GM21529 (cell line): ENCODE data around the gene GRHL3.

ENCODE experiments used
- ATAC-seq: cut with Tn5 transposase; IDR thresholded peaks from one replicate; pipeline ENCODE4 v1.9.1; 2021; ENCODE audit not compliant: unreplicated experiment

GRHL3 gene

GRCh38 chr1:24340770-24341169 is 21.6 kb downstream of the GRHL3 start:
- no peak for ATAC-seq

DNA sequence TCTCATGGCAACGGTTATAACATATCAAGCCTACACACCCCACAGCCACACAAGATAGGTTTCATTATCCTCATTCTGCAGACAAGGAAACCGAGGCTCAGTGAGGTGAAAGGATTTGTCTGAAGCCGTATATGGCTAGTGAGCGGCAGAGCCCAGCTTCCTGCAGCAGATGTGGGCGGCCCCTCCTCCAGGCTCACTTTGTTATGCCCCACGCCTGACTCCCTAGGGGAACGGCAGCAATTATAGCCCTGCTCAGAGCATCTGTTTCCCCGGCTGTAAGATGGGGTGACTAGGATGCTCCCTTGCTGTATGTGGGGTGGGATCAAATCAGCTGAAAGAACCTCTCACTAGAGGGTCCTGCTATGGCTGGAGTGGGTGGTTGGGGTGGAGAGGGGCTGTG is 22.1 kb downstream of the GRHL3 start:
- no peak for ATAC-seq

- ATAC-seq, result no peak
Observed at GRCh38 chr1:24343412-24344089, 24.4 kb downstream of the GRHL3 start.

DNA sequence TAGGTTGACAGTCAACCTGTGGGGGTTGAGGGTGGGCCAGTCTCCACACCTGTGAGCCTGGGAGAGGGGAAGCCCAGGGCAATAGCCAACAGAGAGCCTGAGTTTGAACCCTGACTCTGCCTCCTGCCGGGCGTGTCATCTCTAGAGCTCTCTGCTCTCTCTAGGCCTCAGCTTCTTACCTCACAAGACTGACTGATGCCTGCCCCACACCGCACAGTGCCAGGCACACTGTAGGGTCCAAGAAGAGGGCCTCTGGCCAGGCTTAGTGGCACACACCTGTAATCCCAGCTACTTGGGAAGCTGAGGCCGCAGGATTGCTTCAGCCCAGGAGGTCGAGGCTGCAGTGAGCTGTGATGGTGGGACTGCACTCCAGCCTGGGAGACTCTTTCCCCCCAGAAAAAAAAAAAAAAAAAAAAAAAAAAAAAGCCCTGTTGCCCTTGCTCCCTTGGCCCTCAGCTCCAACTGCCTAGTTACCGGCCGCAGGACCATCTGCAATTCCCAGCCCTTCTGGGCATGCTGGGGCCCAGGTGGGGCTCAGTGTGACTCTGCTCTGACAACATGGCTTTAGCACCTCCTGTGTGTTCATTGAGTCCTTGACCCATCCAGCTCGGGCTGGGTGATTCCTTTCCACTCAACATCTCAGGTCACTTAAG is 25.1 kb downstream of the GRHL3 start:
- no peak for ATAC-seq

- no peak for ATAC-seq
Observed at GRCh38 chr1:24345334-24345733, 26.2 kb downstream of the GRHL3 start.

- ATAC-seq, result no peak
Observed at GRCh38 chr1:24347159-24347934, 28.2 kb downstream of the GRHL3 start.

GRCh38 chr1:24348196-24348595 is 29.0 kb downstream of the GRHL3 start:
- ATAC-seq, result no peak

DNA sequence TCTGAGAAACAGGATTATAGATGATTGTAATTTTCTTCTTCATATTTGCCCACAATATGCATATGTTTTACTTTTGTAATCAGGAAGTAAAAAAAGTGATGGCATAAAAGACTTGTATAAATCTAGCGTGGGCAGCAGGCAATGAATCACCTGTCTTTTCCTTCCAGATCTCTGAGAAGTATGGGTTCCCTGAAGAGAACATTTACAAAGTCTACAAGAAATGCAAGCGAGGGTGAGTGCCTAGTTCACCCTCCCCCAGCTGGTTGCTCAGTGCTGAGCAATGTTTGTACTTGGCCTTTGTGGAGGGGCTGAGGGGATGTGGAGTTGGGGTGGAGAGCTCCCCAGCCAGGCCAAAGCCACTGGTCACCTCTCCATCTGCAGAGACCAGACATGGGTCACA is 30.7 kb downstream of the GRHL3 start:
- no peak for ATAC-seq

GRCh38 chr1:24351247-24351646 is 32.1 kb downstream of the GRHL3 start:
- no peak for ATAC-seq

DNA sequence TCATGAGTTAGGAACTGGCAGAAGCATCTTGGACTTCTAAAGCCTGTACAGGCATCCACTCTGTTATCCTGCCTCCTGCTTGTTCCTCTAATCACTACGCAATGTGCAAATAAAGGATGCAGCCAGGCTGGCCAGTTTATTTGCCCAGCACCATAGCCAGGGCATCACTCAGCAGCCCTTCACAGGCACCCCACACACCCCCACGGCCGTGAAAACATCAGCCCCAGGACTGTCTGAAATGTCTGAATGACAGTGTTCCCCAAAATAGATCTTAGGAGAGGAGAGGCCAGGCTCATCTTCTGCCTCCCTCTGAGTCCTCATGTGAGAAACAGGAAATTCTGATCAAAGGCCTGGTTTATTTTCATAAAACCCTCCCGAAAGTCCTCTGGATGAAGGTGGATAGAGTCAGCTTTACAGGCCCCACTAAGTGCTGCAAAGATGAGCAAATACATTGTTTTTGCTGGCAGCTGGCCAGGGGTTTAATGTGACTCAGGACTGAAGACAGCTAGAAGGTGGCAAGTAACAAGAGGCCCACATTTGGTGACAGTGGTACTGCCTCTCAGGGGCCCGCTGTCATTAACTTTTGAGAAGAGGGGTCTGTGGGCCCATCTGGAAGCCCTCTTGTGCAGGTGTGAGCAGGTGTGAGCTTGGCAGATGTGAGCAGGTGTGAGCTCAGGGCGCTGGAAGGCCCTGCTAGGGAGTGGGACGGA is 32.9 kb downstream of the GRHL3 start:
- no peak for ATAC-seq

DNA sequence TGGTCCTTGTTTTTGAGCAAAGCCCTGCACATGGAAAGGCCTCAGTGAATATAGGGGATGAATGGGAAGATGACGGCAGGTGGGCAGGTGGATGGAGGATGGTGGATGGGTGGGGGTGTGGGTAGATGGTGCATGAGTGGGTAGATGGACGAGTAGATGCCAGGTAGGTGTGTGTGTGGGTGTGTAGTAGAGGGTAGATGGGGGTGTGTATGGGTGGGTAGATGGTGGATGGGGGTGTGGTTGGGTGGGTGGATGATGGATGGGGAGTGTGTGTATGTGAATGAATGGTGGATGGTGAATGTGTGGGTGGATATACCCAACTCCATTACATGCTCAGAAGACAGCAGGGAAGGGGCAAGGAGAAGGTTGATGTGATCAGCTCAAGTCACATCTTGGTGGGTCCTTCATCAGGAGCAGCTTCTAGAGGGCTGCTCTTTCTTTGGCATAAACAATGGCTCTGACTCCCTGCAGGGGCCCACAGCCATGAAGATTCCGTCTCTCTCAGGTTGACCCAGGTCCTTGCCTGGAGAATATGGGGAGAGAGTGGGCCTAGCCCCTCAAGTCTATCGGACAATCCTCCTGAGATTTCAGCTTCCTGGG is 34.2 kb downstream of the GRHL3 start:
- no peak for ATAC-seq

GRCh38 chr1:24355466-24355865 is 36.3 kb downstream of the GRHL3 start:
- no peak for ATAC-seq

GRCh38 chr1:24357038-24357437 is 37.9 kb downstream of the GRHL3 start:
- no peak for ATAC-seq

- no peak for ATAC-seq
Observed at GRCh38 chr1:24360681-24361080, 41.5 kb downstream of the GRHL3 start.

DNA sequence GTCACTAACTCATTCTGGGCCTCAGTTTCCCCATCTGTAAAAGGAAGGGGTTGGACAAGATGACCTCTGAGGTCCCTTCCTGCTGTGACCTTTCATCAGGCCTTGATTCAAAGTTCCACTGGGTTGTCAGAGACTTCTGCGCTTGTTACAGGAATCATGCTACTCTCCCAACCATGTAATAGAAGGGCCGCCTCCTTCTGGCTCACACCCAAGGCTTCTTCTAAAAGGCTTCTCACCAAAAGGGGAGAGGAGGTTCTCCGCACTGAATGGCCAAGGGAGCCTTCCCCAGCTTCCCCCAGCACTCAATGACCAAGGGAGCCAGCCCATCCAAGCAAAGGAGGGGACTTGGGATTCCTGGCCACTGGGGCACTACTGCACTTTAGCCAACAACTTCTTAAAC is 42.7 kb downstream of the GRHL3 start:
- ATAC-seq, result no peak

- no peak for ATAC-seq
Observed at GRCh38 chr1:24362396-24362795, 43.2 kb downstream of the GRHL3 start.

DNA sequence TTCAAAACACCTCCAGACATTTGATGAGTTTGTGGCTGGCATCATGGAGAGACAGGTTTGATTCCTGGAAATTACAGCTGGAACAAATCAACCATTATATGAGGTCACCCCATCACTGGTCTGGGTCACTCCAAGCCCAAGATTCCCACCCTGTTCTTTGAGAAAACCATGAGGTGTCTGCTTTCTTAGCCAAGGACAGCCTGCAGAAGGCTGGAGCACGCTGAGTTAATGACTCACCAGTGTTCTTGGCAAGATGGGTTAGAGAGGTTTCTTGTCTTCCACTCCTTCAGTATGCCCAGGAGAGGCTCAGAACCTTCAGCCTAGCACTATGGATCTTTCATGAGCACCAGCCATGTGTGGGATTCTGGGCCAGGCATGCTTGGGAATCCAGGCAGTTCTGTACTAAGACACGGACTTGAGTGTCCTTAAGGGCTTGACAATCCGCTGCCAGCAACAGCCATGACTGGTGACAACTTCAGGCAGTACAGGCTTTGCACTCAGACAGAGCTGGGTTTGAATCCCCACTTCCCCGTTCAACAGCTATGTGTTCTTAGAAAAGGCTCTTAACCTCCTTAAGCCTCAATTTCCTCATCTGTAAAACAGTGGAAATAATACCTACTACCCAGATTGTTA is 43.9 kb downstream of the GRHL3 start:
- no peak for ATAC-seq

DNA sequence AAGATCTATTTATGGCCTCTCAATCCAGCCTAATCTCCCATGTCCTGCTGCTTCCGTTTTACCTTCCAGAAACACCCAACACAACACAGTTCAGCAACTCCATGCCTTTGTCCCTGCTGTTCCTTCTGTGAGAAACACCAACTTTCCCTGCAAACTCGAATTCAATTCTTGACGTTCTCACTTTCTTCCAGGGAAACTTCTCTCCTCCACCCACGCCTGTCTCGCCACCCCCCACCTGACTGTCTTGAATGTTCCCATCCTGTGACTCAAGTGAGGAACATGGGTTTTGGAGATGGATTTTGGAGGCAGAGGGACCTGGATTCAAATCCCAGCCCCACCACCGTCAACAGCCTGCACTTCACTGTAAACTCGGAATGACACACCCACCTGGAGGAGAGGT is 44.8 kb downstream of the GRHL3 start:
- ATAC-seq, result no peak

DNA sequence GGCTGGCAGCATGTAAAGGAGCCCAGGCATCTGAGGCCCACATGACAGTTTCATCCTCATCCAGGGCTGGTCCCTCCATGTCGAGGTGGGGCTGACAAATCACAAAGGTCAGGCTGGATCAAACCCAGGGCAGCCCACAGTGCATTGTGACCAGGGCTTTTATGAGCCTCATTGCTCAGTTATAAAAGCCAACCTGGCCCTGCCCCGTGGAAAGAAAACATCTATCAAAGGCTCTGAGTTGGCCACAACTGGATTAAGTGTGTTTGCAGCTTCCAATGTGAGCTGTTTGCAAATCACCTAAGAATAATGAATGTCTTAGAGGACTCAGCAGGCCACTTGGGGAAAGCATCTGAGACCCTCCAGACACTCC is 45.4 kb downstream of the GRHL3 start:
- ATAC-seq, result no peak

GRCh38 chr1:24364975-24365678 is 46.0 kb downstream of the GRHL3 start:
- ATAC-seq, result peak; percentile 63
